Epithelial cell of prostate (primary cell): Measurements from ENCODE around the gene RPS28.
"Not testable (repeated sequence)": the region's sequence is repeated elsewhere in the genome, so short reads cannot be mapped to it uniquely, and the experiment has no call there.

Experiments used
- DNase-seq: peaks from one replicate; pipeline ENCODE4 v3.0.0-alpha.2; 2011; ENCODE audit warnings: low read depth, low spot score
- H3K27ac ChIP-seq: fragments of 450-650 bp; 2 replicates; pipeline ENCODE4 v1.5.1; 2017; ENCODE audit warnings: mild to moderate bottlenecking

The RPS28 gene

GRCh38 chr19:8321067-8321985 lies at the start of gene RPS28, which contains the start of gene NDUFA7:
RPS28 (plus strand) TSS chr19:8321496; CDS start chr19:8321531, 35 bp downstream.
NDUFA7 (minus strand) TSS chr19:8321375; CDS start chr19:8321358, 17 bp downstream.
- H3K27ac ChIP-seq: peak within 1 kb of the TSS; percentile 62
- DNase-seq: peak; percentile 72

- not testable (repeated sequence) for DNase-seq
Observed at GRCh38 chr19:8276508-8276907, 44.8 kb upstream of the RPS28 start.

GRCh38 chr19:8291337-8291736 lies 30.0 kb upstream of the RPS28 start:
- DNase-seq, H3K27ac ChIP-seq: not testable (repeated sequence)

More at GRCh38 chr19:8276508-8276907, 44.8 kb upstream of the RPS28 start:
- not testable (repeated sequence) for H3K27ac ChIP-seq

- DNase-seq: no peak
- no peak overlapping the region for H3K27ac ChIP-seq
Observed at GRCh38 chr19:8302357-8302691, 19.0 kb upstream of the RPS28 start.

GRCh38 chr19:8302734-8303133 lies 18.6 kb upstream of the RPS28 start:
- DNase-seq: no peak
- no peak overlapping the region for H3K27ac ChIP-seq

GRCh38 chr19:8304841-8305621 lies 16.3 kb upstream of the RPS28 start:
- no peak overlapping the region for H3K27ac ChIP-seq
- DNase-seq: no peak

GRCh38 chr19:8305798-8306197 lies 15.5 kb upstream of the RPS28 start:
- no peak for DNase-seq
- H3K27ac ChIP-seq: no peak overlapping the region

GRCh38 chr19:8306235-8307054 lies 14.9 kb upstream of the RPS28 start:
- no peak overlapping the region for H3K27ac ChIP-seq
- no peak for DNase-seq

- peak overlapping the region; percentile 67 for H3K27ac ChIP-seq
- DNase-seq: no peak
Observed at GRCh38 chr19:8307400-8307964, 13.8 kb upstream of the RPS28 start.

GRCh38 chr19:8307965-8308866 lies 13.1 kb upstream of the RPS28 start, which contains the start of gene CD320:
CD320 (minus strand) TSS chr19:8308358; CDS start chr19:8308290, 68 bp downstream.
- peak within 1 kb of the TSS; percentile 67 for H3K27ac ChIP-seq

GRCh38 chr19:8308891-8309291 lies 12.4 kb upstream of the RPS28 start:
- DNase-seq: no peak
- peak overlapping the region; percentile 67 for H3K27ac ChIP-seq

More at GRCh38 chr19:8307965-8308866, 13.1 kb upstream of the RPS28 start, which contains the start of gene CD320:
- peak; percentile 55 for DNase-seq

- no peak for DNase-seq
- no peak overlapping the region for H3K27ac ChIP-seq
Observed at GRCh38 chr19:8310342-8311055, 10.8 kb upstream of the RPS28 start.

- no peak overlapping the region for H3K27ac ChIP-seq
- no peak for DNase-seq
Observed at GRCh38 chr19:8311461-8312260, 9.6 kb upstream of the RPS28 start.

- DNase-seq, H3K27ac ChIP-seq: not testable (repeated sequence)
Observed at GRCh38 chr19:8314981-8315640, 6.2 kb upstream of the RPS28 start.

- H3K27ac ChIP-seq: no peak overlapping the region
- no peak for DNase-seq
Observed at GRCh38 chr19:8316351-8317125, 4.8 kb upstream of the RPS28 start.

GRCh38 chr19:8318835-8319234 lies 2.5 kb upstream of the RPS28 start:
- DNase-seq, H3K27ac ChIP-seq: not testable (repeated sequence)
